AML-193 (cell line): Measurements from ENCODE around the gene PDE1C.

ENCODE experiments used
- DNase-seq, 2 experiments: peaks; one replicate each; lab custom pipeline; 2025; lab: John Stamatoyannopoulos, UW

Gene PDE1C

GRCh38 chr7:32074787-32075585 lies 4.8 kb upstream of the PDE1C start:
- no peak for DNase-seq

DNA sequence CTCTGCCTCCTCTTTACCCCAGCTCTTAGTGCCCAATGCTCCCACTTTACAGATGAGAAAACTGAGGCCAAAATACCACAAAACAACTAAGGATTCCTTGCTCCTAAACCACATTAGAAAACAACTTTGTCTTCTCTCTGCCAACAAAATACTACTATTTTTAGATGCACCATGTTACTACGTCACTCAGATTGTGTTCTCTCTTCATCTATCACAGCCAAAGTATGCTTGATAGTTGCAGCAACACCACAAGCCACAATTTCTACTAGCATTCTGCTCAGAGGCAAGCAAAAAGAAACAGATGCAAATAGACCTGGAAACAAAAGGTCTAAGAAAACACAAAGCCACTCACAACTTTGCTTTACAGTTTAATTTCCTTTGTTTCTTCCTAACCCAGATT lies 3.3 kb upstream of the PDE1C start:
- no peak for DNase-seq

GRCh38 chr7:32072397-32072796 lies 2.2 kb upstream of the PDE1C start:
- DNase-seq = no peak

DNA sequence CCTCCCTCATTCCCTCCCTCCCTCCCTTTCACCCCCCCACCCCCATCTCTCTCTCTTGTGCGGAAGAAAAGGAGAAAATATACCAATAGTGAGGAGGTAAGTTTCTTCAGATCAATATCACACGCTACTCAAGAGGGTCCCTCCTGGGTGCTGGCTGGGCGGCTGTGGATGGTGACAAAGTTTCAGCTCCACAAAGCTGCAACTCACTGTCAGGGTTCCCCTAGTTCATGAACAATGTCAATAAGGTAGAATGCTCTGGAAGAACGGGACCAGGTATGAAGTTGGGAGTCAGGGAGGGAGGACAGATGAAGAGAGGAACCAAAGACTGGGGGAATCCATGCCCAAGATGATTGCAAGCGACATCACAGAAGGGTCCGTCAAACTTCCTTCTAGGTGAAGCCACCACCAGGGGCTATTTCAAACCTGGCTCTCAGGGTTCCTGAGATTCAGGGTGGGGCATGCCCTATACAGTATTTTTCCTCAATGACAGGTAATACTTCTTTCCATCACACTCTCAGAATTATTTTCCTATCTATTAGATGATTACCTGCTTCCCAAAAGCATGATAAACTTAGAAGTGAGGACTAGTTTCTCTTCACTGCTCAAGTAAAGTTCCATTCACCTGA lies 1.4 kb upstream of the PDE1C start:
- no peak for DNase-seq

- DNase-seq = no peak
Measured at GRCh38 chr7:32070051-32070405, 179 bp downstream of the PDE1C start.

- DNase-seq = no peak
Measured at GRCh38 chr7:32069116-32069650, 1.0 kb downstream of the PDE1C start.

- DNase-seq = no peak
Measured at GRCh38 chr7:32068411-32069101, 1.7 kb downstream of the PDE1C start.

DNA sequence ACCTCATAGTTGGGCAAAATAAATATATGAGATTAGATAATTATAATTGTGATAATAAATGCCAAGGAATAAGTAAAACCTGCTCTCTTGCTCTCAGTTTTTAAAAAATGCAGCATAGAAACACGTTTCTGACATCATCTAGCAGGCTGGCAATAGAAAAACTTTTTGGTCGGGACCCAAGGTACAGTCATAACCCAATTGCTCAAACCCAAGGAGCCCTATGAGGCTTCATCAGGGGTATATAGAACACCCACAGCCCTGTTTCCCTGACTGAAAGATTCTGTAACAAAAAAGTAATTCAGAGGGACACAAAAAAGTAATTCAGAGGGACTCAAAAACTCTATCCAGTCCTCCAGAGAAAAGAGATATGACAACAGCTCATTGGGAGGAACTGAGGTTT lies 3.8 kb downstream of the PDE1C start:
- no peak for DNase-seq

DNA sequence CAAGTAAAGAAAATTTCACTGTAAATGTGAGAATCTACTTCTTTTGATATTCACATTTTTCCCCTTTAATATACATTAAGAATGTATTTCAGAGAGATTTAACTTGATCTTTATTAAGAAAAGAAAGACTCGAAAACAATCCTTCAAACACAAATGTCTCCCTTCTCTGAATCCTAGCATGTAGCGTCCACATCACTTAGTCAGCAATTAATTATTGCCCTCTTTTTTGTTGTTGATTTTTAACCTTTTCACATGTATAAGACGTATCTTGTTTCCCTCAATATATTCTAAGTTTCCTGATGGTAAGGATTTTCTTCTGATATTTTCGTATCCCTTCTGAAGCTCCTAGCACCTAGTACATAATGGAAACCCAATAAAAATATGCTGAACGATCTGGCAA lies 6.6 kb downstream of the PDE1C start:
- no peak for DNase-seq

- DNase-seq = peak; percentile 11 to 34
Measured at GRCh38 chr7:32062150-32062549, 8.1 kb downstream of the PDE1C start.

DNA sequence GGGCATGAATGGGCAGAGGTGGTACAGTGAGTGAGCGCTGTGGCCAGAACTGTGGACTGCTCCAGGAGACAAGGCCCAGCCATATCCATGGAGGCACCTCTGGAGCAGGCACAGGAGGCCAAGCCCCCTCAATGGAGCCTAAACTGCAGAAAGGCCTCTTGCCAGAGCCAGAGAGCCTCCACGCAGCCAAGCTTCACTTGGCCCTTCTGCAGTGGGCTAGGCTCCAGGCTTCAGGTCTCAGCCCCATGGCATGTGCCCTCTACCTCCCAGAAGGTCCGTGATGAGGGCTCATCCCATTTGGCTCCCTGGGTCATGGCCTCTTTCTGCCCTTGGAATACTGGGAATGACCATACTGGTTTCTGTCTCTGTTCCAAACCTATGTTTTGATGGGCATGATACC lies 8.9 kb downstream of the PDE1C start:
- no peak for DNase-seq

- no peak for DNase-seq
Measured at GRCh38 chr7:32059289-32060011, 10.8 kb downstream of the PDE1C start.

DNA sequence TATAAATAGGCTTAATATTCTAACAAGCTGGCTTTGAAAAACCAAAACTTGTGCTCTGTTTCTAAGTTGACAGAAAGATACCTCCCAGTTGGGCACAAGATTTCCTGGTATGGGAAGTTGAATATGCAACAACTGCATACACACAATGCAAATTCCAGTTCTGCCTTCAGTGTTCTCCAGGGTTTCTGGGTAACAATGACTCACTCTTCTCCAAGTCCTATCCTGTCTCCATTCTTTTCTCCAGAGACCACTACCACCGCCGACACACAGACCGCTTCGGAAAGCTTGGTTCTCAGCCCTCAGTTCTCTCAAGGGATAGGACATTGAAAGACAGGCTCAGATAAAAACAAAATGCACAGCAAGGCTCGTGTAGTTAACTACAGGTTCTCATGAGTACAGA lies 12.2 kb downstream of the PDE1C start:
- no peak for DNase-seq

DNA sequence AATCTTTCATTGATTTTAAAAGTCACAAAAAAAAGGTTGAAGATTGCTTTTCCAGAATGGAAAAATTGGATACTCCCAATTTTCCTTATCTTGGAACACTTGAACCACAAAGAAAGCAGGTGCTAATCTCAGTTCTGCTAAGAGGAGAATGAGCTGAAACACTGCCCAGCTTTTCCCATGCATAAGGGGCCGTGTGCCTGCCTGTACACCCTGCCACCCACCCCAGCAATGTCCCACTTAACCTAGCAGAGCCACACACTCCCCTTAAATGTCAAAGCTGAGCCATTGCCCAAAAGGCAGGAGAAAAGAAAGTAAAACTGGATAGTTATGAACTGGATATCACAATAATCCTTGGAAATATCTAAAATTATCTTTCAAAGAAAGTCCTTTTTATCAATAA lies 13.4 kb downstream of the PDE1C start:
- no peak for DNase-seq

DNA sequence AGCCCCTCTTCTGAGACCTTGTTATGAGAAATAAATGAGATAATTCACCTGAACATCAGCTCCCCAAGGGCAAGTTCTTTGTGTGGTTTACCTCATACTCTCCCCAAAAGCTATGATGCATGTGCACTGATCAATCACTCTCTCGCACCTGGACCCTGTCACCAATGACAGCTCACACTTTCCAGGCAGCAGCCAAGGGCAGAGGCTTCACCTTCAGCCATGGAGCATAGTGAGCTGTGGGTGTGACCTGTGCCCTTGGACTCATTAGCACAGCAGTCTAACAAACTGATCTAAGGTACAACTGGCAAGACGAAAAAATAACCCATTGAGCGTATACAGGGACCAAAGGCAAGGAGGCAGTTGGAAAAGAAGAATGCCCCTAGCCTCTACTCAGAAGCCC lies 17.0 kb downstream of the PDE1C start:
- DNase-seq = no peak

- no peak for DNase-seq
Measured at GRCh38 chr7:32051128-32051527, 19.1 kb downstream of the PDE1C start.

- DNase-seq = no peak
Measured at GRCh38 chr7:32049599-32049998, 20.6 kb downstream of the PDE1C start.

GRCh38 chr7:32048970-32049491 lies 21.2 kb downstream of the PDE1C start:
- DNase-seq = no peak

GRCh38 chr7:32047801-32048200 lies 22.4 kb downstream of the PDE1C start:
- DNase-seq = no peak

DNA sequence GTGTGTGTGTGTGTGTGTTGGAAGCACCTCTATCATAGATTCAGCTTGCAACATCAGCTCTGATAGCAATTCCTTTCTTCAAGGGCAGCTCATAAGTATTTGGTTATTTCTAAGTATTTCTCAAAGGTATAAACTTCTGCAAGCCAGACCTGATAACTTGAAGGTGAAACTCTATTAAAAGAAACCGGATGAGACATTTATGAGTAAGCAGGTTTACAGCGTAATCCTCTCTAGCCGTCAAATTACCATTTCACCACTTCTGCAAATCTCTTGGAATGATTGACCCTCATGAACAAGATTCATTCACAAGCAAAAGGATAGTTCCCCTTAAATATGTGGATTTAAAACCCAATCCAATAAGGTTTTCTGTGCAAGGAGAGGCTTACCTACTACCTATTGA lies 23.1 kb downstream of the PDE1C start:
- no peak for DNase-seq

DNA sequence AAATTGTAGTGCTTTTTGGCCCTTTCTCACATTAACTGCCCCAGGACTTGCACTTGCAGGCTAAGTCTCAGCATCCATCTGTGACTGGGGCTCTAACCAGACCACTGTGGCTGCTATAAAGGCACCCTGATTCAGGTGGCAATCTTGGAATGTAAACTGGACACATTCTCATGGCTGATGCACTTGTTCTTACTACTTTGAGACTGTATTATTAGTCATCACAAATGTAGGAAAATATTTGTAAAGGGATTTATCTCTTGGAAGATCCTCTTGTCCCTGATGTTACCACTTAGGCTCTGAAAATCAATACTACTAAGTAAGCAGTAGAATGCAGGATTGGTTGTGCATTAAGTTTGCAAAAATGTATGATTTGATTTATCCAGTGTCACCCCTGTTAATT lies 25.0 kb downstream of the PDE1C start:
- DNase-seq = no peak

DNA sequence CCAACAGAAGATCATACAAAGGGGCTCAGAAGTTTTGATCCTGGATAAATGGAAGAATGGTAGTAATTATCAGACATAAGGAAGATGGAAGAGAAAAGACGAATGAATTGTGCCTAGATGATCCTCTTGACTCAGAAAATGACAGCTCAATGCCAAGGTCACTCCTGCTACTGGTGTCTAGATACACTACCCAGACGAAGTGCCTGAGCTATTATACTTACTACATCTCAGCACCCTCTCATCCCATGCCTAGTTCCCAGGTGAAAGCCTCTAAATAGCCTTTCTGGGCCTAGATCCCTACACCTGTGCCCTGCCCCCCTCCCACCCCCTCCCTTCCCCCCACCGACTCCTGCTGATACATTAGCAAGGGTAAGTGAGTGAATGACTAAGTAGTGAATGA lies 25.5 kb downstream of the PDE1C start:
- DNase-seq = no peak
